Mesodermal cell (in vitro differentiated cells): ENCODE data around the gene EEF1A2.

Experiments used
- H3K27ac ChIP-seq: 2 replicates; pipeline ENCODE4 v1.7.0; 2013; ENCODE audit warnings: mild to moderate bottlenecking, low read depth, low read length, moderate library complexity; ENCODE audit not compliant: severe bottlenecking
- H3K36me3 ChIP-seq: 2 replicates; pipeline ENCODE4 v1.7.1; 2013; ENCODE audit warnings: mild to moderate bottlenecking, low read length, moderate library complexity; ENCODE audit not compliant: control insufficient read depth, insufficient read depth
- H3K4me1 ChIP-seq: one replicate; pipeline ENCODE4 v1.7.1; 2013; ENCODE audit warnings: mild to moderate bottlenecking, low read length; ENCODE audit not compliant: insufficient read depth, control insufficient read depth, poor library complexity, severe bottlenecking
- H3K4me3 ChIP-seq: 2 replicates; pipeline ENCODE4 v1.7.0; 2013; ENCODE audit warnings: low read length, control low read depth, mild to moderate bottlenecking; ENCODE audit not compliant: insufficient read depth, poor library complexity, severe bottlenecking; ENCODE audit errors: extremely low read depth
- H3K9me3 ChIP-seq: 2 replicates; pipeline ENCODE4 v1.7.1; 2013; ENCODE audit warnings: mild to moderate bottlenecking, low read length, moderate library complexity; ENCODE audit not compliant: control insufficient read depth
- WGBS, 2 experiments: methylation state at CpG; one replicate each; pipeline ENCODE4 v1.1.5; 2013; ENCODE audit warnings: missing lambda C conversion rate in 2 of 2; ENCODE audit not compliant: insufficient coverage in 2 of 2; 5-methylcytosine and 5-hydroxymethylcytosine counted together

Gene EEF1A2

GRCh38 chr20:63542696-63543095, 43.8 kb upstream of the EEF1A2 start:
- Histone ChIP-seq H3K27ac (no peak overlapping the region), H3K4me3 (no peak overlapping the region), H3K9me3 (no peaks in the 10 kb centered on the region), H3K4me1 (peaks cover 14% of the 10 kb centered on the region), H3K36me3 (no peaks in the 10 kb centered on the region)
- WGBS, 2 experiments, result 91 to 93% methylated on average over 9 to 10 of the region's 10 CpGs

DNA sequence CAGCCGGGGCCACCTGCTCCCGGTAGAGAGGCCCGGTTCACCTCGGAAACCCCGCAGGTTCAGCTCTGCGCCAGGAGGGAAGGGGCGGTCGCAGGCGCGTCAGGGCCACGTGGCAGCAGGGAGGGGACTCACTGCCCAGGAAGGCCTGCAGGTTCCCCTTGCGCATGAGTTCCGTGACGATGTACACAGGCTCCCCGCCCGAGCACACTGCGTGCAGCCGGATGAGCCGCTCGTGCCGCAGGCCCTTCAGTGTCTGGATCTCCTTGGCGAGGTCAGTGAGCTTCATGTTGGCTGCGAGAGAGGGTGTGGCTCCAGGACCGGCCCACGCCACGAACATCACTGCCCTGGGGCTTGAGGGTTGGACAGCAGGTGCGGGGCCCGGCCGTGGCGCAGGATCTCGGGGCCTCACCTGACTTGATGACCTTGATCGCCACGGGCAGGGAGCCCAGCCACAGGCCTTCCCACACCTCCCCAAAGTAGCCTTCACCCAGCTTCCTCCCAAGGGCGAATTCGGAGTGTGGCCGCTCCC, 43.2 kb upstream of the EEF1A2 start:
- Histone ChIP-seq H3K36me3 (no peaks in the 10 kb centered on the region), H3K4me3 (no peak overlapping the region), H3K4me1 (peaks cover 15% of the 10 kb centered on the region), H3K27ac (no peak overlapping the region), H3K9me3 (no peaks in the 10 kb centered on the region)
- 93 to 95% methylated on average over 33 to 36 of the region's 36 CpGs for WGBS, 2 experiments

GRCh38 chr20:63541371-63541770, 42.5 kb upstream of the EEF1A2 start:
- 95 to 96% methylated on average over 27 to 28 of the region's 28 CpGs for WGBS, 2 experiments
- no peaks in the 10 kb centered on the region for H3K9me3 ChIP-seq
- peaks cover 15% of the 10 kb centered on the region for H3K4me1 ChIP-seq
- no peaks in the 10 kb centered on the region for H3K36me3 ChIP-seq
- H3K4me3 ChIP-seq, result no peak overlapping the region
- H3K27ac ChIP-seq, result no peak overlapping the region

- WGBS, 2 experiments, result 89 to 91% methylated on average over 45 to 47 of the region's 49 CpGs
- Histone ChIP-seq H3K36me3 (no peaks in the 10 kb centered on the region), H3K9me3 (no peaks in the 10 kb centered on the region), H3K4me1 (peaks cover 15% of the 10 kb centered on the region), H3K27ac (no peak overlapping the region), H3K4me3 (no peak overlapping the region)
Observed at GRCh38 chr20:63540417-63541186, 41.7 kb upstream of the EEF1A2 start.

GRCh38 chr20:63539441-63540370, 40.8 kb upstream of the EEF1A2 start:
- Histone ChIP-seq H3K36me3 (no peaks in the 10 kb centered on the region), H3K9me3 (no peaks in the 10 kb centered on the region), H3K27ac (no peak overlapping the region), H3K4me3 (no peak overlapping the region), H3K4me1 (peaks cover 8% of the 10 kb centered on the region)
- WGBS, 2 experiments, result 93 to 94% methylated on average over 22 to 24 of the region's 29 CpGs

DNA sequence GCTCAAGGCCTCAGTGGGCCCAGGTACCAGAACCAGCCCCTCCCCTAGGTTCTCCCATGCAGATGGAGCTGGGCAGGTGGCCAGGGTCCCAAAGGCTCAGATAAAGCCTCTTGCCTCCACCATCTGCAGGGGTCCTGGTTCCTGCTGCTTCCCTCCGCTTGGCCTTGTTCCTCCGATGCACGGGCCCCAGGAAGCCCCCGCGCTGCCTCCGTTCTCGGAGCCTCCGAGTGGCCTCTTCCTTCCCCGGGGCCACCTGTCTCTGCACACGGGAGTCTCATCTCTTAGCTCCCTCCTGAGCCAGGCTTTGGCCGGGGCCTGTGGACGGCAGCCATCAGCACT, 40.2 kb upstream of the EEF1A2 start:
- Histone ChIP-seq H3K9me3 (no peaks in the 10 kb centered on the region), H3K36me3 (no peaks in the 10 kb centered on the region), H3K4me3 (no peak overlapping the region), H3K27ac (no peak overlapping the region), H3K4me1 (peaks cover 8% of the 10 kb centered on the region)
- 90 to 96% methylated on average over 8 to 12 of the region's 12 CpGs for WGBS, 2 experiments

GRCh38 chr20:63538204-63539091, 39.6 kb upstream of the EEF1A2 start:
- H3K4me3 ChIP-seq, result peak overlapping the region; percentile 19
- H3K36me3 ChIP-seq, result no peaks in the 10 kb centered on the region
- 80 to 88% methylated on average over 13 of the region's 27 CpGs for WGBS, 2 experiments

DNA sequence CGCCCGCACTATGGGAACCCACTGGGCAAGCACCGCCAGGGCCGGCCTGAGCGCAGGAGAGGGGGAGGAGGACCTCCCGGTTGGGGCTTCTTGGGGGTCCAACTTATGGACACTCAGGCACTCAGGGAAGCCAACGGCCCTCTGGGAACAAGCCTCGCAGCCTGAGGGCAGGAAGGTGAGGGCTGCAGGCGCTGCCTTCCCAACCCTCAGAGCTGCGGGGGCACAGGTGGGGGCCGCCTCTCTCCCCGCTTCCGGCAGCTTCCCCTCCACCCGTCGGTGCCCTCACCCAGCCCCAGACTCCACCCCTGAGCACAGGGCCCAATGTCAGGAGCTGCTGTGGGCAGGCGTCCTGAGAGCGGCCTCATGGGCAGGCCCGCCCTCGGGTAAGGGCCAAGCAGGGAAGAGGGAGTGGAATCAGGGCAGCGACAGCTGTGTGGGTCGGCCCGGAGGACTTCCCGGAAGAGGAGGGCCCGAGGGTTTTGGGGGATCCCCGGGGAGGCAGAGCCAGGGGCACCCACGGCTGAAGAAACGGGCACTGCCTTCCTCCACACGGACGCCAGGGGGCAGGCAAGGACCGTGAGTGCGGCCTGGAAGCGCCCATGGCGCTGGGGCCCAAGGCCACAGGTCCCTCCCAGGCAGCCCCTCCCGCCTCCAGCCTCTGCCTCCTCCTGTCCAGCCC, 38.8 kb upstream of the EEF1A2 start:
- no peaks in the 10 kb centered on the region for H3K9me3 ChIP-seq
- no peaks in the 10 kb centered on the region for H3K36me3 ChIP-seq
- no peak overlapping the region for H3K27ac ChIP-seq
- H3K4me1 ChIP-seq, result peaks cover 8% of the 10 kb centered on the region
- H3K4me3 ChIP-seq, result peak overlapping the region; percentile 19
- 27% methylated on average over 27 to 30 of the region's 34 CpGs for WGBS, 2 experiments

More at GRCh38 chr20:63538204-63539091, 39.6 kb upstream of the EEF1A2 start:
- H3K4me1 ChIP-seq, result peaks cover 8% of the 10 kb centered on the region
- no peaks in the 10 kb centered on the region for H3K9me3 ChIP-seq
- no peak overlapping the region for H3K27ac ChIP-seq

- Histone ChIP-seq H3K4me1 (peaks cover 8% of the 10 kb centered on the region), H3K27ac (no peak within 1 kb of the TSS), H3K9me3 (no peaks in the 10 kb centered on the region), H3K4me3 (peak within 1 kb of the TSS; percentile 19), H3K36me3 (no peaks in the 10 kb centered on the region)
- WGBS, 2 experiments, result 92 to 95% methylated on average over 28 of the region's 29 CpGs
Observed at GRCh38 chr20:63536997-63537524, 38.2 kb upstream of the EEF1A2 start, which contains the start of gene PTK6. TSS of gene PTK6 (minus strand) at chr20:63537376. CDS start at chr20:63537314, 62 bp downstream.
